Activated CD4-positive, alpha-beta T cell treated with anti-CD3 and anti-CD28 coated beads, Interleukin-2, Interleukin-4, amounts not matched to agents 100 ng/mL and 50 ng/mL, durations not matched to agents 16 hours and 8 hours (primary cell): ENCODE results near the gene TNFRSF14.
A peak's percentile ranks its signal among the peaks of the same experiment; 100 is the strongest.
"Not testable (repeated sequence)": the region's sequence is repeated elsewhere in the genome, so short reads cannot be mapped to it uniquely, and the experiment has no call there.

ENCODE experiments used
- DNase-seq: peaks from one replicate; pipeline ENCODE4 v3.0.0-alpha.2; 2020; ENCODE audit warnings: low spot score

TNFRSF14 gene

GRCh38 chr1:2554621-2555387 is 1.4 kb upstream of the TNFRSF14 start:
- peak; percentile 48 for DNase-seq

- peak; percentile 90 for DNase-seq
Measured at GRCh38 chr1:2555634-2556276, 416 bp upstream of the TNFRSF14 start.

GRCh38 chr1:2556678-2557481 is 709 bp downstream of the TNFRSF14 start:
- DNase-seq = peak; percentile 48

- DNase-seq = no peak
Measured at GRCh38 chr1:2557482-2558400, 1.6 kb downstream of the TNFRSF14 start.

GRCh38 chr1:2558420-2558819 is 2.2 kb downstream of the TNFRSF14 start:
- DNase-seq = no peak

- DNase-seq = no peak
Measured at GRCh38 chr1:2558861-2559260, 2.7 kb downstream of the TNFRSF14 start.

- DNase-seq = no peak
Measured at GRCh38 chr1:2559509-2560298, 3.5 kb downstream of the TNFRSF14 start.

GRCh38 chr1:2560299-2561073 is 4.3 kb downstream of the TNFRSF14 start:
- no peak for DNase-seq

- no peak for DNase-seq
Measured at GRCh38 chr1:2561446-2561845, 5.3 kb downstream of the TNFRSF14 start.

- no peak for DNase-seq
Measured at GRCh38 chr1:2561898-2562895, 6.0 kb downstream of the TNFRSF14 start.

- no peak for DNase-seq
Measured at GRCh38 chr1:2563205-2563604, 7.0 kb downstream of the TNFRSF14 start.

- no peak for DNase-seq
Measured at GRCh38 chr1:2564006-2564814, 8.0 kb downstream of the TNFRSF14 start.

GRCh38 chr1:2564815-2565374 is 8.7 kb downstream of the TNFRSF14 start:
- no peak for DNase-seq

GRCh38 chr1:2566101-2567045 is 10.2 kb downstream of the TNFRSF14 start:
- no peak for DNase-seq

GRCh38 chr1:2567083-2567679 is 11.0 kb downstream of the TNFRSF14 start:
- no peak for DNase-seq

GRCh38 chr1:2568187-2568816 is 12.1 kb downstream of the TNFRSF14 start:
- not testable (repeated sequence) for DNase-seq
